Cardiac fibroblast (primary cell): Measurements from ENCODE around the gene MARCHF3.

Experiments
- DNase-seq, 2 donors: peaks; one replicate each; pipeline versions ENCODE4 v3.0.0 to v3.0.0-alpha.2; 2010; ENCODE audit warnings: low read depth in 2 of 2
- H3K4me3 ChIP-seq, 2 donors: replicated peaks in 1 of 2; 1 replicate in 1 of 2; 2 replicates in 1 of 2; pipeline ENCODE4 v1.5.1; 2011; ENCODE audit warnings: low read depth in 2 of 2, low read length in 2 of 2, mild to moderate bottlenecking in 2 of 2, moderate library complexity in 1 of 2
- CTCF ChIP-seq: IDR thresholded peaks from one replicate; pipeline ENCODE4 v1.5.1; 2011; ENCODE audit warnings: low read depth, mild to moderate bottlenecking, low read length, inconsistent platforms

Gene MARCHF3

GRCh38 chr5:126877602-126878001 lies 152.8 kb downstream of the MARCHF3 start:
- no peak for DNase-seq
- TF ChIP-seq CTCF = no peak
- no peak overlapping the region for H3K4me3 ChIP-seq

GRCh38 chr5:126875303-126875785 lies 155.0 kb downstream of the MARCHF3 start:
- no peak for TF ChIP-seq CTCF
- no peak for DNase-seq

GRCh38 chr5:126872561-126873354 lies 157.6 kb downstream of the MARCHF3 start:
- DNase-seq = no peak
- no peak overlapping the region for H3K4me3 ChIP-seq
- no peak for TF ChIP-seq CTCF

More at GRCh38 chr5:126875303-126875785, 155.0 kb downstream of the MARCHF3 start:
- H3K4me3 ChIP-seq = no peak overlapping the region

- peak; percentile 18 to 67 for DNase-seq
- H3K4me3 ChIP-seq = no peak overlapping the region
- TF ChIP-seq CTCF = no peak
Observed at GRCh38 chr5:126871441-126871840, 158.9 kb downstream of the MARCHF3 start.

- DNase-seq = peak; percentile 41 to 52
- H3K4me3 ChIP-seq = no peak overlapping the region
- no peak for TF ChIP-seq CTCF
Observed at GRCh38 chr5:126869005-126869451, 161.3 kb downstream of the MARCHF3 start.

- H3K4me3 ChIP-seq = no peak overlapping the region
- no peak for DNase-seq
- TF ChIP-seq CTCF = no peak
Observed at GRCh38 chr5:126868338-126869004, 161.9 kb downstream of the MARCHF3 start.
